Naive thymus-derived CD8-positive, alpha-beta T cell (primary cell): ENCODE measurements around the gene POU2AF1. TPM values are rescaled to one million over a fixed set of nuclear protein-coding genes. Genes with fewer than 3 reads are reported as not detected.
"Not testable (repeated sequence)": the region's sequence is repeated elsewhere in the genome, so short reads cannot be mapped to it uniquely, and the experiment has no call there.

Experiments
- ATAC-seq, 2 donors: fragments of 150-1000 bp; cut with Tn5 transposase in 1 of 2; sonication (Bioruptor Pico), chemical (Tn5 transposase) in 1 of 2; 1 replicate in 1 of 2; 2 replicates in 1 of 2; pipeline ENCODE4 v1.10.0; 2021; ENCODE audit warnings: mild to moderate bottlenecking in 2 of 2, moderate library complexity in 2 of 2
- POLR2A ChIA-PET: fragments of 350-600 bp; sonication (Branson Sonifier 250); formaldehyde crosslinking; loops from one replicate; lab custom pipeline; 2021; ENCODE audit warnings: antibody characterized with exemption; lab: Charles Lee
- DNase-seq, 10 donors: peaks; one replicate each; pipeline versions ENCODE4 v3.0.0 to v3.0.0-alpha.2; 2020 to 2022
- H3K27ac Mint-ChIP-seq, 10 donors: one replicate each; pipeline ENCODE4 v1.8.0; 2020 to 2022; ENCODE audit warnings: mild to moderate bottlenecking in 10 of 10, mixed read lengths in 10 of 10, moderate library complexity in 4 of 10, inconsistent platforms in 1 of 10
- H3K27me3 Mint-ChIP-seq, 5 donors: one replicate each; pipeline ENCODE4 v1.8.0; 2021 to 2022; ENCODE audit warnings: mixed read lengths in 5 of 5
- H3K36me3 Mint-ChIP-seq, 3 donors: one replicate each; pipeline ENCODE4 v1.8.0; 2020 to 2022; ENCODE audit warnings: mixed read lengths in 3 of 3, mild to moderate bottlenecking in 2 of 3, inconsistent platforms in 1 of 3
- H3K4me1 Mint-ChIP-seq, 4 donors: one replicate each; pipeline ENCODE4 v1.8.0; 2021 to 2022; ENCODE audit warnings: mixed read lengths in 4 of 4
- H3K4me3 Mint-ChIP-seq, 10 donors: one replicate each; pipeline ENCODE4 v1.8.0; 2020 to 2022; ENCODE audit warnings: mild to moderate bottlenecking in 10 of 10, mixed read lengths in 10 of 10, moderate library complexity in 6 of 10, inconsistent platforms in 1 of 10
- H3K9me3 Mint-ChIP-seq, 9 donors: one replicate each; pipeline ENCODE4 v1.8.0; 2020 to 2022; ENCODE audit warnings: mixed read lengths in 9 of 9, mild to moderate bottlenecking in 3 of 9, inconsistent platforms in 1 of 9, moderate library complexity in 1 of 9
- polyA plus RNA-seq, 3 donors: library from polyadenylated mRNA; unstranded; fragments of 300-500 nt; fragmentation: Illumina TruSeq; gene quantifications; one replicate each; pipeline ENCODE4 v1.2.3, GENCODE V29; 2021
- total RNA-seq, 8 experiments: library from RNA in 2 of 8; stranded (reverse) in 2 of 8; gene quantifications; one replicate each; pipeline ENCODE4 v1.2.3 and lab custom pipeline; 2021 to 2026

The POU2AF1 gene
- total and polyA plus RNA-seq, 5 experiments from 2014 or later, result 0.12 to 7.2 (median 0.41) TPM

DNA sequence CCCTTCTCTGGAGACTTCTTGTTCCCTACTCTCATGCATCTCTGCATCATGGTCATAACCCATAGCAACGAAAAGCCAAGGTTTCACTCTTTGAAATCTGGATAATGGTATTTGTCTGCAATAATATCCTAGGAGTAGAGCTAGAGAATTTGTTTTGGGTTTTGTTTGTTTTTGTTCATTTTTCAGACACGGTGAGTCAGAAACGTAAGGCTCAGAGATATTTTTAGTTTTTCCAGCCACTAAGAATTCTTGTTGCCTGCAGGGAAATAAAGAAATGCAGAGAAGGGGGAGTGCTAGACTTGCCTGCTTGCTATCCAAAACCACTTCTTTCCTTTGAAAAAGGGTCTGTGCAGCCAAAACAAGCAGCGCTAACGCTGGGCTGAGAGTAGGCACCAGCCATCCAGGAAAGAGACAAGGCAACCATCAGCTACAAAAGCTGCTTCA lies 54.8 kb downstream of the POU2AF1 start:
- POLR2A ChIA-PET, result no interaction called here
- Mint-ChIP-seq H3K4me3 (no peak overlapping the region), H3K27me3 (peaks cover 0 to 2% (median 0%) of the 10 kb centered on the region in 5 donors), H3K9me3 (no peaks in the 10 kb centered on the region), H3K27ac (no peak overlapping the region), H3K4me1 (no peaks in the 10 kb centered on the region), H3K36me3 (no peaks in the 10 kb centered on the region)
- DNase-seq (no peak), ATAC-seq (no peak)

GRCh38 chr11:111322534-111322933 lies 56.5 kb downstream of the POU2AF1 start:
- Mint-ChIP-seq H3K36me3 (no peaks in the 10 kb centered on the region), H3K9me3 (no peaks in the 10 kb centered on the region), H3K4me3 (no peak overlapping the region), H3K4me1 (no peaks in the 10 kb centered on the region), H3K27ac (no peak overlapping the region), H3K27me3 (peaks cover 0 to 2% (median 0%) of the 10 kb centered on the region in 5 donors)
- ATAC-seq (no peak), DNase-seq (no peak)
- POLR2A ChIA-PET, result no interaction called here

GRCh38 chr11:111320728-111321568 lies 58.1 kb downstream of the POU2AF1 start:
- peaks cover 0 to 2% (median 0%) of the 10 kb centered on the region in 5 donors for H3K27me3 Mint-ChIP-seq
- no peaks in the 10 kb centered on the region for H3K9me3 Mint-ChIP-seq
- no peak for ATAC-seq
- no peak overlapping the region for H3K27ac Mint-ChIP-seq
- no peaks in the 10 kb centered on the region for H3K4me1 Mint-ChIP-seq
- no peak for DNase-seq
- H3K4me3 Mint-ChIP-seq, result no peak overlapping the region
- POLR2A ChIA-PET, result no interaction called here
- no peaks in the 10 kb centered on the region for H3K36me3 Mint-ChIP-seq

DNA sequence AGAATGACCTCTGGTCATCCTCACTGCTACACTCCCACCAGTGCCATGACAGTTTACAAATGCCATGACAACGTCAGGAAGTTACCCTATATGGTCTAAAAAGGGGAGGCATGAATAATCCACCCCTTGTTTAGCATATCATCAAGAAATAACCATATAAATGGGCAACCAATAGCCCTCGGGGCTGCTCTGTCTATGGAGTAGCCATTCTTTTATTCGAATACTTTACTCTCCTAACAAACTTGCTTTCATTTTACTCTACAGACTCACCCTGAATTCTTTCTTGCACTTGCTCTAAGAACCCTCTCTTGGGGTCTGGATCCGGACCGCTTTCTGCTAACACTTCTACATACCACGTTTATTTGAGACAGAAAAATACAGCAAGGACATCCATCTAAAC lies 58.9 kb downstream of the POU2AF1 start:
- H3K9me3 Mint-ChIP-seq, H3K36me3 Mint-ChIP-seq, POLR2A ChIA-PET, H3K27ac Mint-ChIP-seq, H3K4me1 Mint-ChIP-seq, ATAC-seq, H3K4me3 Mint-ChIP-seq, DNase-seq, H3K27me3 Mint-ChIP-seq: not testable (repeated sequence)

DNA sequence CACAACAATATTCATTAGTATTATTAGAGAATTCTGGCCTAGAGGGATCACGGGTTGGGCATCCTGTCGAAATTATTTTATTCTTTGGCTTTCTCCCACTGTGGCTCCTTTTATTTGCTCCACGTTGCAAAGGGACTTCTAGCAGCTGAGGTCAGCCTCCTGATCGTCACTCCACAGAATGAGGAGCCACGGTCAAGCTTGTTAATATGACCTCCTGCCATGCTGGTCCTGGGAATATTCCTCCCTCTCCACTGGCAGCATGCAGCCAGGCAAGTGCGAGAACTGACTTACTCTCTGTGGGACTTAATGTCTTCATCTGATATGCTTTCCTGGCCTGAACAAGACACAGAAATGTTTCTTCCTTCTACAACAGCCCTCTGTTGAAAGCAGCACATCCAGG lies 59.8 kb downstream of the POU2AF1 start:
- no peak overlapping the region for H3K27ac Mint-ChIP-seq
- POLR2A ChIA-PET, result interaction anchor here (0.6 kb wide), 1 partner anchor 288 kb away, joined by 4 read pairs; no protein-coding TSS in a partner anchor
- no peaks in the 10 kb centered on the region for H3K36me3 Mint-ChIP-seq
- peaks cover 0 to 5% (median 2%) of the 10 kb centered on the region in 5 donors for H3K27me3 Mint-ChIP-seq
- DNase-seq (no peak), ATAC-seq (no peak)
- no peaks in the 10 kb centered on the region for H3K4me1 Mint-ChIP-seq
- no peaks in the 10 kb centered on the region for H3K9me3 Mint-ChIP-seq
- no peak overlapping the region for H3K4me3 Mint-ChIP-seq

GRCh38 chr11:111312076-111312475 lies 67.0 kb downstream of the POU2AF1 start:
- H3K9me3 Mint-ChIP-seq, result no peaks in the 10 kb centered on the region
- no peaks in the 10 kb centered on the region for H3K36me3 Mint-ChIP-seq
- no peak overlapping the region for H3K27ac Mint-ChIP-seq
- H3K4me3 Mint-ChIP-seq, result no peak overlapping the region
- POLR2A ChIA-PET, result no interaction called here
- ATAC-seq, result no peak
- H3K27me3 Mint-ChIP-seq, result peaks cover 10 to 28% (median 14%) of the 10 kb centered on the region in 5 donors
- no peaks in the 10 kb centered on the region for H3K4me1 Mint-ChIP-seq
- DNase-seq, result no peak

- DNase-seq (no peak), ATAC-seq (no peak)
- no peaks in the 10 kb centered on the region for H3K9me3 Mint-ChIP-seq
- POLR2A ChIA-PET, result no interaction called here
- peaks cover 12 to 40% (median 16%) of the 10 kb centered on the region in 5 donors for H3K27me3 Mint-ChIP-seq
- no peaks in the 10 kb centered on the region for H3K4me1 Mint-ChIP-seq
- no peak overlapping the region for H3K4me3 Mint-ChIP-seq
- H3K27ac Mint-ChIP-seq, result no peak overlapping the region
- no peaks in the 10 kb centered on the region for H3K36me3 Mint-ChIP-seq
These were observed 68.4 kb downstream of the POU2AF1 start for GRCh38 chr11:111310723-111311122.

- Mint-ChIP-seq H3K9me3 (no peaks in the 10 kb centered on the region), H3K27ac (no peak overlapping the region), H3K36me3 (no peaks in the 10 kb centered on the region), H3K4me1 (no peaks in the 10 kb centered on the region), H3K4me3 (no peak overlapping the region), H3K27me3 (peaks cover 11 to 44% (median 16%) of the 10 kb centered on the region in 5 donors)
- POLR2A ChIA-PET, result no interaction called here
- no peak for ATAC-seq
- no peak for DNase-seq
These were observed 69.0 kb downstream of the POU2AF1 start for GRCh38 chr11:111310088-111310487.

DNA sequence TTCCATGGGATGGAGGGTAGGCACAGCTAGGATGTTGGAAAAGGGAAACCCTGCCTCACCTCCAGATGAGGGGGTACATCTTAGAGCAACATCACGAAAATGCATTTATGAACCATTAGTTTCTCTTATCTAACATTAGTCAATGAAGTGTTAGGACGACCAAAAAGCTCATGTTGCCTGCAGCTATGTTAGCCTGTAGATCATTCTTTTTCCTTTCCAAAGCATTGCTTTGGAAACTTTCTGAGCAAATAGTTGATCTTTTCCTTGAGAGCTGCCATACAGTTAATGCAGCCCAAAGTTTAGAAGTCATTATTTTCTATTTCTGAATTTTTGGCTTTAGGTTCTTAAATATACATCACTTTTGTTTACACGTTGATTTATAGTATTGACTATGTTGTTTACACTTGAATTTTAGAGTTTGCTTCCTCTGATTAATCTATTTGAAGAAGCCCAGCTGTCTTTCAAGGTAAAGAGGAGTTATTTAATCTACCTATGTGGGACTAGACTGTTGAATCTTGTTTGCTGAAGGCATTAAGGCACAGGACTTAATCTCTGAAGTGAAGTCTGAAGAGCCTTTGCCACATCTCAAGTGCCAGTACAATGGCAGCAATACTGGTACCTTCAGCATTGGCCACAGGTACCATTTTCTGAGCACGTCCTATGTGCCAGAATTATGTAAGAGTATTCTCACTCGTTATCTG lies 69.7 kb downstream of the POU2AF1 start:
- H3K4me3 Mint-ChIP-seq, result no peak overlapping the region
- ATAC-seq (no peak), DNase-seq (no peak)
- H3K36me3 Mint-ChIP-seq, result no peaks in the 10 kb centered on the region
- POLR2A ChIA-PET, result no interaction called here
- no peak overlapping the region for H3K27ac Mint-ChIP-seq
- H3K9me3 Mint-ChIP-seq, result no peaks in the 10 kb centered on the region
- H3K27me3 Mint-ChIP-seq, result peaks cover 11 to 43% (median 13%) of the 10 kb centered on the region in 5 donors
- H3K4me1 Mint-ChIP-seq, result no peaks in the 10 kb centered on the region

DNA sequence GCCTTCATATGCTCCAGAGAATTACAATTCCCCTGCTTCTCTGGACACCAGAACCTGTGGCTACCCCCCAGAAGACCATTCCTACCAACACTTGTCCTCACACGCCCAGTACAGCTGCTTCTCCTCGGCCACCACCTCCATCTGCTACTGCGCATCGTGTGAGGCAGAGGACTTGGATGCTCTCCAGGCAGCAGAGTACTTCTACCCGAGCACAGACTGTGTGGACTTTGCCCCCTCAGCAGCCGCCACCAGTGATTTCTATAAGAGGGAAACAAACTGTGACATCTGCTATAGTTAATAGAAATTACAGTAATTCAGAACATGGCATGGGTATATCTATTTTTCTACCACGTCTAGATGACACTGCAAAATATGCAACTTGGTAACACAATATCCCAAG lies 70.9 kb downstream of the POU2AF1 start:
- no peaks in the 10 kb centered on the region for H3K4me1 Mint-ChIP-seq
- POLR2A ChIA-PET, result no interaction called here
- DNase-seq (no peak), ATAC-seq (no peak)
- no peak overlapping the region for H3K4me3 Mint-ChIP-seq
- peaks cover 10 to 41% (median 11%) of the 10 kb centered on the region in 5 donors for H3K27me3 Mint-ChIP-seq
- H3K36me3 Mint-ChIP-seq, result no peaks in the 10 kb centered on the region
- H3K27ac Mint-ChIP-seq, result no peak overlapping the region
- no peaks in the 10 kb centered on the region for H3K9me3 Mint-ChIP-seq

- no peaks in the 10 kb centered on the region for H3K36me3 Mint-ChIP-seq
- H3K27ac Mint-ChIP-seq, result no peak overlapping the region
- no peaks in the 10 kb centered on the region for H3K9me3 Mint-ChIP-seq
- no peak overlapping the region for H3K4me3 Mint-ChIP-seq
- no peaks in the 10 kb centered on the region for H3K4me1 Mint-ChIP-seq
- DNase-seq (no peak), ATAC-seq (no peak)
- H3K27me3 Mint-ChIP-seq, result peaks cover 10 to 46% (median 11%) of the 10 kb centered on the region in 5 donors
- POLR2A ChIA-PET, result no interaction called here
These were observed 71.5 kb downstream of the POU2AF1 start for GRCh38 chr11:111307472-111308108.

DNA sequence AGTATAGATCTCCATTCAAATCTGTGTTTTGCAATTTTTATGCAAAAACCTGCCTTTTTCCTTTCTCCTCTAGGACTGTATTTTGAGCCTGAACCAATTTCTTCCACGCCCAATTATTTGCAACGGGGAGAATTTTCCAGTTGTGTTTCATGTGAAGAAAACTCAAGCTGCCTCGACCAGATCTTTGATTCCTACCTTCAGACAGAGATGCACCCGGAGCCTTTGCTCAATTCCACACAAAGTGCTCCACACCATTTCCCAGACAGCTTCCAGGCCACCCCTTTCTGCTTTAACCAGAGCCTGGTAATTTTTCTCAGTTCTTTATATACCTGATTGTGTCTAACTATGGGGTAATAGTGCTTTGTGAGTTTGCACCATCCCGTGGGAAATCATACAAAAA lies 72.8 kb downstream of the POU2AF1 start:
- Mint-ChIP-seq H3K27me3 (peaks cover 9 to 52% (median 15%) of the 10 kb centered on the region in 5 donors), H3K4me3 (no peak overlapping the region), H3K27ac (no peak overlapping the region), H3K9me3 (no peaks in the 10 kb centered on the region), H3K4me1 (no peaks in the 10 kb centered on the region), H3K36me3 (no peaks in the 10 kb centered on the region)
- ATAC-seq (no peak), DNase-seq (no peak)
- POLR2A ChIA-PET, result no interaction called here

GRCh38 chr11:111305876-111306275 lies 73.2 kb downstream of the POU2AF1 start:
- no peaks in the 10 kb centered on the region for H3K36me3 Mint-ChIP-seq
- H3K4me3 Mint-ChIP-seq, result no peak overlapping the region
- ATAC-seq (no peak), DNase-seq (no peak)
- no peaks in the 10 kb centered on the region for H3K9me3 Mint-ChIP-seq
- H3K4me1 Mint-ChIP-seq, result no peaks in the 10 kb centered on the region
- H3K27me3 Mint-ChIP-seq, result peaks cover 9 to 55% (median 16%) of the 10 kb centered on the region in 5 donors
- POLR2A ChIA-PET, result no interaction called here
- no peak overlapping the region for H3K27ac Mint-ChIP-seq
